ENCODE measurements around the gene RAPGEFL1.
"Not testable (repeated sequence)": the region's sequence is repeated elsewhere in the genome, so short reads cannot be mapped to it uniquely, and the experiment has no call there.

Gene RAPGEFL1

DNA sequence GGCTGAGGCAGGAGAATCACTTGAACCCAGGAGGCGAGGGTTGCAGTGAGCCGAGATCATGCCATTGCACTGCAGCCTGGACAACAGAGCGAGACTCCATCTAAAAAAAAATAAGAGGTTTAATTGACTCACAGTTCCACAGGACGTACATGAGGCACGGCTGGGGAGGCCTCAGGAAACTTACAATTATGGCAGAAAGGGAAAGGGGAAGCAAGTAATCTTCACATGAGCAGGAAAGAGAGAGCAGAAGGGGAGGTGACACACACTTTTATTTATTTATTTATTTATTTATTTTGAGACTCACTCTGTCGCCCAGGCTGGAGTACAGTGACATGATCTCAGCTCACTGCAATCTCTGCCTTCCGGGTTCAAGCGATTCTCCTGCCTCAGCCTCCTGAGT is 28.9 kb downstream of the RAPGEFL1 start:
- not testable (repeated sequence) for DNase-seq (ENCODE audit: low read depth in 2 of 2, low spot score in 1 of 2)

DNA sequence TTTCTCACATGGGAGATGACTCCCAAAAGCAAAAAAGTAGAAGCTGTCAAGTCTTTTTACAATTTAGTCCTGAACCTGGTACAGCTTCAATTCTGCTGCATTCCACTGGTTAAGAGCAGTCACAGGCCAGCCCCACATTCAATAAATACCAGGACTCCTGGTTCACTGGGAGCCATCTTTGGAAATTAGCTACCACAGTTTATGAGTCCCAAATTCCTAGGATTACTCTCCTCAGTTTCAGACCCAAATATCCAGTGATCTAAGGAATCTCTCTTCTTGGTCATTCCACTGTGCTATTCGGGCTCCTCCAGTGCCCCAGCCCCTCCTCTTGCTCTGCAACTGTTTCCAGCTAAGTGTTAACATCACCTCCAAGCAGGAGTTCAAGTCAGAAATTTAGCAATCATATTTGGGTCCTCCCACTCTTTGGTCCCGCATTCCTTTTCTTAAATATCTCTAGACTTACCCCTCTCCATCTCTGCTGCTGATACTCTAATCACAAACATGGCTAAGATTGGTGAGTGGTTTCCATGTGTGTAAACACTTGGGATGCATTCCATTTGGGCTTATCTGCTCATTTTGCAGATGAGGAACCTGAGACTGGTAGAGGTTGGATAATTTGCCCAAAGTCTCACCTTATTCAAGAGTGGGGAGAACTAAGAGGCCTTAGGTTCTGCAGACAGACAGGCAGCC is 32.3 kb downstream of the RAPGEFL1 start:
- no peak for DNase-seq (ENCODE audit: low read depth in 2 of 2, low spot score in 1 of 2)

DNA sequence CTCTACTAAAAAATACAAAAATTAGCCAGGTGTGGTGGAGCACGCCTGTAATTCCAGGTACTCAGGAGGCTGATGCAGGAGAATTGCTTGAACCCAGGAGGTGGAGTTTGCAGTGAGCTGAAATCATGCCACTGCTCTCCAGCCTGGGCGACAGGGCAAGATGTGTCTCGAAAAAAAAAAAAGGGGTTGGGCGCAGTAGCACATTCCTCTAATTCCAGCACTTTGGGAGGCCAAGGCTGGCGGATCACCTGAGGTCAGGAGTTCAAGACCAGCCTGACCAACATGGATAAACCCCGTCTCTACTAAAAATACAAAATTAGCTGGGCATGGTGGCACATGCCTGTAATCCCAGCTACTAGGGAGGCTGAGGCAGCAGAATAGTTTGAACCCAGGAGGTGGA is 36.6 kb downstream of the RAPGEFL1 start:
- not testable (repeated sequence) for DNase-seq (ENCODE audit: low read depth in 2 of 2, low spot score in 1 of 2)

DNA sequence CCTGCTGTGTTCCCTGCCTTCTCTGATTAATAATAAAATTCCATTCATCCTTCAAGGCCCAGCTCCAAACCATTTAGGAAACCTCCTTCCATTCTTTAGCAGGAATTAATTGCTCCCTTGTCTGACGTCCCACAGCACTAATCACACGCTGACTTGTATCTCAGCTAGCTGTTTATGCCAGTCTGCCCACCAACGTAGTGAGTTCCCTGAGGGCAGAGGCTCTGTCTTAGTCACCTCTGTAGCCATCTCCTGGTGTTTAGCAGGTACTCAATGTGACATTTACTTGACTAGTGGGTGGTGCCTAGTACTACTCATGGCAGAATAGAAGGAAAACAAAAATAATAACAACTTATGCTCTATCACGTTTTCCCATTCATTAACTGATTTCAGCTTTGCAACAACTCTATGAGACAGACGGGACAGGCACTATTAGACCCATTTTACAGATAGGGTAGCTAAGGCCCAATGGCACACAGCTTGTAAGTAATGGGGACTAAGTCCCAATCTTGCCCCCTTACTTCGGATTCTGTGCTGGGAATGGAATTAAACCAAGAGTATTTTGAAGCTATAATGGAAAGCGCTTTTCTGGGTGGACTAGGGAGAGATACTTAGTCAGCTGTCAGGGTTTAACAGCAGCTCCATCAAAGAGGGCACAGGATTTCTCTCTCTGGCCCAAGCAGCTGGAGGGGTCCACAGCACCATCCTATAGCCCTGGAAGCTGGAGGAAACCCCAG is 40.9 kb downstream of the RAPGEFL1 start:
- no peak for DNase-seq (ENCODE audit: low read depth in 2 of 2, low spot score in 1 of 2)

DNA sequence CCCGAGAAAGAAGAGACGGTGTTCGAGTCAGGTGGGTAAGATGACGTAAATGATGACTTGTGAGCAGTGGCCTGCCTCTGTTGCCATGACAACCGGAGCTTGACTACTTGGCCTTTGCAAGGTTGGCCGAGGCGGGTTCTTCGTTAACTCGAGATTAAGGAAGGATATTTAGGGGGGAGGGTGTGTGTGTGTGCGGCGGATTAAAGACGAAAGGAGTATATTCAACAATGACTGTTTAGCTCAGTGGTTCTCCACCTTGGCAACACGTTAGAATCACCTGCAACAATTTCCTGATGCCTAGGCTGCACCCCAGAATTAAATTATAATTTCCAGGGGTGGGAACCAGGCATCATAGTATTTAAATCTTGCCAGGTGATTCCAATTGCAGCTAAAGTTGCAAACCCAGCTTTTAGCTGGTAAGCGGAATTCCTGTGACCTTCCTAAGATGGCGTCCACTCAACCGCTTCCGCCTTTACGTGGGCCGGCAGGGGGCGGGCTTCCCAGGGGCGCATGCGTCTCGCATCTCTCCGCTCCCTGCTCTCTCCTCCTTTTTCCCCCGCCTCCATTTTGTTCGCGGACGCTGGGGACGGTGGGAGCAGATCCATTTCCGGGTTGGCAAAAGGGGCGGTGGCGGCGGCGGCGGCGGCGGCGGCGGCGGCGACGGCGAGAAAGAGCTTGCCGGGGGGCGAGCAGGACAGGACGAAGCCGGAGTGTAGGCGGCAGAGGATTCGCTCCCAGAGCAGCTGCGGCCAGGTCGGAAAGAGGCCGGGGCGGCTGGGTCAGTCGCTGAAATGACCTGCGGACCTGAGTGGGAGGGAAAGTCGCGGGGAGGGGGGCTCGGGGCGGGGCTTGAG is 41.7 kb downstream of the RAPGEFL1 start, which contains the start of gene WIPF2:
Gene WIPF2, plus strand, starts transcription at position 565 of the 854 bp plus-strand sequence. CDS start 37,156 bp downstream, outside the sequence.
- DNase-seq (ENCODE audit: low read depth in 2 of 2, low spot score in 1 of 2), result peak; percentile 91 to 94

DNA sequence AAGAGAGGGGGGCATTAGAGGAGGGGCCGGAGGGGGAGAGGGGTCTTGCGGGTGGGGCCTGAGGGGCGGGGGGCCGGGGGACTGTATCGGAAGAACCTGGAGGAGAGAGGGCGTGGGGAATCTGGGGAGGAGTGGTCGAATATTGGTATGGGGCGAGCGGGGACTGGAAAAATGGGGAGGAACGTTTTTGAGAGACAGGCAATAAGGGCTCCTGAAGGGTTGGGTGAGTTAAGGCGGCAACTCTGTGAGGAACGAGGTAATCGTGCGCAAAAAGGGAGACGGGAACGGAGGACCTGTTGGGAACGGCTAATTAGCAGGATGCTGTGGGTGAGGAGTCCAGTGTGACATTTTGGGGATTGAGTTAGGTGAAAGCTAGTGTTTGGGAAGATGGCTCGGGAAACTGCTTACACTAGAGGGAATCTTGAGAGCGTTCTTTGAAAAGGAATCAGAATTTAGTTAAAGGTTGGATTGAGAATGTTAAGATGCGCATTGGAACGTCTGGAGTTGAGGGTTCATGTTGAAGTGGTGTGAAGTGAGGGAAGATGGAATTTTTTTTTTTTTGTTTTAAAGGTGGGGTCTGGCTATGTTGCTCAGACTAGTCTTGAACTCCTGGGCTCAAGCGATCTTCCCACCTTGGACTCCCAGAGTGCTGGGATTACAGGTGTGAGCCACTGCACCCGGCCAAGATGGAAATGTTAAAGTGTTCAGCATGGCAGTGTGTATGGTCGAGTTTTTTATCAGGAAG is 42.5 kb downstream of the RAPGEFL1 start:
- peak; percentile 7 to 8 for DNase-seq (ENCODE audit: low read depth in 2 of 2, low spot score in 1 of 2)

DNA sequence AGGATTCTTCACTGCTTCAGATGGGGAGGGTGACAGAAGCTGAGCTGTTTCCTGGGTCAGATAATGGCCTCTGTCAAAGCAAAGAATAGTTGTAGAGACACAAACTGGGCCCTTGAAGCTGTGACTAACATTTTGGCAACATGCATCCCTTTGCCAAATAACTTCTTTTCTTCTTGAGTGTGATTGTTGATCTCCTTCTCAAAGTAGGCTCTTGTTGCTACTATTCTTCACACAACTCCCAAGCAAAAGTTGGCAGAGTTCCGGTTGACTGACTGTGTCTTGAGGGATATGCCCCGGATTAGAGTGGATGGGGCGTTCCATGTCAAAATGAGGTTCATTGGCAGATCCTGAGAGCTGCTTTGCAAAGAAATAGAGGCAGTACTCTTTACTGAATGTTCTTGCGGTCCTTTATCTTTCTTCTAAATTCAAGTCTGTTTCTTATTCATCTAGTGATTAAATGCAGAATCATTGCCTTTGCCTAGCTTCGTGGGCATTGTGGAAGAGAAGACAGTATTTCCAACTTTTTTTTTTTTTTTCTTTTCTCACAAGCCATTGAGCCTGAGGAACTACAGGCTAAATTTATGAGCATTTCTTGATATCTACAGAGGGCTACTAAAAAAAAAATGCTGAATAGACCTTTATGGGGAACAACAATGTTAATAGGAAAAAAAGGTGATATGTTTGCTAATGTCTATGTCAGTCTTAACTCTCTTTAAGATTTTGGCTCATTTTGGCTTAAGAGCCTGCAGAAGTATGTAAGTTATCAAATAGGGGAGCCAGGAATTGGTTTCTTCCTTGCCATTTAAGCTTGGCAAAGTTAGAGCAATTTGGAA is 47.7 kb downstream of the RAPGEFL1 start:
- no peak for DNase-seq (ENCODE audit: low read depth in 2 of 2, low spot score in 1 of 2)

DNA sequence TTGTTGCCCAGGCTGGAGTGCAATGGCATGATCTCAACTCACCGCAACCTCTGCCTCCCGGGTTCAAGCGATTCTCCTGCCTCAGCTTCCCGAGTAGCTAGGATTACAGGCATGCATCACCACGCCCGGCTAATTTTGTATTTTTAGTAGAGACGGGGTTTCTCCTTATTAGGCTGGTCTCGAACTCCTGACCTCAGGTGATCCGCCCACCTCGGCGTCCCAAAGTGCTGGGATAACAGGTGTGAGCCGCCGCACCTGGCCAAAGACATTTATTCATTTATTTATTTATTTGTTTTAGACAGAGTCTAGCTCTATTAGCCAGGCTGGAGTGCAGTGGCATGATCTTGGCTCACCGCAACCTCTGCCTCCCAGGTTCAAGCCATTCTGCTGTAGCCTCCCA is 51.9 kb downstream of the RAPGEFL1 start:
- DNase-seq (ENCODE audit: low read depth in 2 of 2, low spot score in 1 of 2), result not testable (repeated sequence)

DNA sequence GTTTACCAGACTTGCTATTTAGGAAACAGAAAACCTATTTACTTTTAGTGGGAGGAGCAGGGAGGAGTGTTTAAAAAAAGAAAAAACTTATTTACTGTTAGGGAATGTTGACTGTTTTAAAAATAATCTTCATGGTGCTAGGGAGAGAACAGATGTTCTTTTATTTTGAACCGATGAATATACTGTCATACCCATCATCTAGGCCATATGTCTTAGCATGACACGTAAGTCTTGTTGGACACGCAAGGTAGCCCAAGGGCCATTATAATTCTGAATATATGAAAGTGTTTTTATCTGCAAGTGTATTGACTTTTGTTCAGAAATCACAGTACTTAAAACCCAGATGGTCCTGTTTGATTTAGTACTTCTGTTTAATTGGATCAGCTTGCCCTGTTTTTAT is 53.4 kb downstream of the RAPGEFL1 start:
- no peak for DNase-seq (ENCODE audit: low read depth in 2 of 2, low spot score in 1 of 2)

DNA sequence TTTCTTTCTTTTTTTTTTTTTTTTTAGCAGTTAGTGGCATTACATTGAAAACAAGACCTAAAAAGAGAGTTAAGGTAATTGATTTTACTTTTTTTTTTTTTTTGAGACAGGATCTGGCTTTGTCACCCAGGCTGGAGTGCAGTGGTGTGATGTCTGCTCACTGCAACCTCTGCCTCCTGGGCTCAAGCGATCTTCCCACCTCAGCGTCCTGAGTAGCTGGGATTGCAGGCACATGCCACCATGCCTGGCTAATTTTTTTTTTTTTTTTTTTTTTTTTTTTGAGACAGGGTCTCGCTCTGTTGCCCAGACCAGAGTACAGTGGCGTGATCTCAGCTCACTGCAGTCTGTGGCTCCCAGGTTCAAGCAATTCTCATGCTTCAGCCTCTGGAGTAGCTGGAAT is 54.7 kb downstream of the RAPGEFL1 start:
- DNase-seq (ENCODE audit: low read depth in 2 of 2, low spot score in 1 of 2), result not testable (repeated sequence)

DNA sequence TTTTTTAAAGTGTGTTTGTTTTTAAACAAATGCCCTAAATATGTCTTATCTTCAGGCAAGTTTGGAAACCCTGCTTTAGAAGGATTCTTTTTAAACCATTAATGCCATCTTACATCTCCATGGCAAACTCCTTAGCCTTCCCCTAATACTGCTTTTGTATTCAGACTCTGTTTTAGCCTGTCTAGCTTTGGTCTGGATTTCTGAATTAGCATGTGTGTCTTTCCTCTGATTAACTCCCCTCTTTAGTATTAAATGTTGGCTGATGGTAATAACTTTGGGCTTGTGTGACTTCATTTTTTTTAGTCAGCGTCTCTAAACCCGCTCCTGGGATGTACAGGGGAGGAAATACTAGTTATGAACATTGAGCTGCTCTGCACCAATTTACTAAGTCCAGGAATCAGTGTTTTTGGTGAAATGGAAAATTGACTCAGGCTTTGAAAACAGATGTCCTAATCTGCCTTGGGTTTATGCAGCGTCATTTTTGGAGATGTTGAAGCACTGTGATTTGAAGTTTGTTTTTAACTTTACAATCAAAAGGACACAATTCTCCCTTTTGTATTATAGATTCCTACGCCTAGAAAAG is 64.1 kb downstream of the RAPGEFL1 start:
- no peak for DNase-seq (ENCODE audit: low read depth in 2 of 2, low spot score in 1 of 2)

DNA sequence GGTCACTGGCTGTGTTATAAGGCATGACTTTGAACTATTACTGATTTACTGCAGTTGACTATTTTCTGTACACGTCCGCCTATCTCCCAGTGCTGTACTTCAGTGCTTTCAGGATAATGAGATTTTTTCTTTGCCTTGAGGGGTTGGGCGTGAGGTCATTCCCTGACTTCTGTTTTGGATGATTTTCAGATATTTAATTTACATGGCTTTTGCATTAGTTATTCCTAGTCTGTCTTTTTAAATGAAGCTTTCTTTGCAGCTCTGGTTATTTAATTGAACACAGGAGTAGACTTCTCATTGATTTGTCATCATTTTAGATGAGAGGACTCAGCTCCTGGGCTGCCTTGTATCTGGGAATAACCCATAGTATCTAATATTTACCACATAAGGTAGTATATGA is 65.5 kb downstream of the RAPGEFL1 start:
- no peak for DNase-seq (ENCODE audit: low read depth in 2 of 2, low spot score in 1 of 2)

DNA sequence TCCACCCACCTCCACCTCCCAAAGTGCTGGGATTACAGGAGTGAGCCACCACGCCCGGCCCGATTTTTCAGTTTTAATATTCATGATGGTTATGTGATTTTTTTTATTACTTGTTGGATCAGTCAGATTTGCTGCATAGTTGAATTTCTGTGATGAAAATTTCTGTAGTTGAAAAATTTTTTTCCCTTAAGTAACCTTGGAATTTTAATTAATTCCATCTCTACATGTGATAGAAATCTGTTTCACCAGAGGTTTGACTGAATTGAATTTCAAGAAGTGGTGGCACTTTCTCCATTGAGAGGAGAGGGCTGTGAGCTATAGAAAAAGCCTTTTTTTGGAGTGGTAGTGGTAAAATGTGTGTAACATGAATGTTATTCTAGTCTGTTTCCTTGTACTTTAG is 66.5 kb downstream of the RAPGEFL1 start:
- DNase-seq (ENCODE audit: low read depth in 2 of 2, low spot score in 1 of 2), result no peak

DNA sequence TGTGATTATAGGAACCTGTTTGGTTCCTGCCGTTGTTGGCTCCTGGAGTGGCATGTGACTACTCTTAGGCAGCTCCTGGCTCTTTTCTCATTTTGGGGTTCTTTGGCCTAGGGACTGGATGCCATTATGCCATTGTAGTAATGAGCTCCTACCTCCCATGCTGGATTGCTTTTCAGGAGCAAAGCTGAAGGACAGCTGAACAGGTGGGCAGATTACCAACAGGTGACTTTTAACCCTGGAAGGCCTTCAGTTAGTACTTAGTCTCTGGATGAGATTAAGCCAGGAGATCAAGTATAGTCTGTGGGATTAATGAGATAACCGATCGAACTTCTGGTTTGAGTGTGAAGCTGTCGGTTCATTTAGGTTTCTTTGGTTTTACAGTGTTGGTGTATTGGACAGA is 67.0 kb downstream of the RAPGEFL1 start:
- DNase-seq (ENCODE audit: low read depth in 2 of 2, low spot score in 1 of 2), result no peak
